Right lobe of liver (tissue), 4 donors: ENCODE results near the gene KBTBD12.

Source experiments
- CTCF ChIP-seq, 4 donors: fragments of 200-600 bp in 3 of 4; fragments of 450-650 bp in 1 of 4; IDR thresholded peaks; one replicate each; pipeline versions ENCODE4 v1.5.1 to v1.8.0; 2016 to 2022; ENCODE audit warnings: antibody characterized with exemption in 4 of 4, mild to moderate bottlenecking in 2 of 4
- POLR2A ChIP-seq: fragments of 450-650 bp; IDR thresholded peaks from one replicate; pipeline ENCODE4 v1.6.1; 2017; ENCODE audit warnings: antibody characterized with exemption, mild to moderate bottlenecking
- donor health status: DM: no; HTN: no; CAD: no.
- donor health status: DM: no; HTN: no; CAD: no.
- donor health status: DM: no; HTN: yes; CAD: no.

DNA sequence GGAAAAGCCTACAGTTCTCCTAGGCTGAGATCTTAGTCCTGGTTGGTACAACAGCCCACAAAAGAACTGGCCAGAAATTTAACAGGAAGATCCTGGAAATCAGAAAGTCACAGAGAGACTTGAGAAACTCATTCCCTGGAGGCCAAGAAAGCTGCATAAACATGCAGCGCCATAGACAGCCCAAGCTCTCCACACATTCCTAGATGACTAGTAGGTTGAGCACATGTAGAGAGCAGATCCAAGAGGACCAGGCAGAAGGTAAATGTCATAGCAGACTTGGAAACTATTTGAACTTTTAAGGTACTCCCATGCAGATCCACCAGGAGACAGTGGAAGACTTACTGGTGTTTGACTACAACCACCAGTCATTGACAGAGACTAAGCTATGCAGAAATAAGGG, 18.4 kb downstream of the KBTBD12 start:
- TF ChIP-seq CTCF (IDR thresholded peaks at IDR 0.05) (no peak), POLR2A (no peak)
